Measurements from ENCODE around the gene STK40. TPM values are rescaled to one million over a fixed set of nuclear protein-coding genes. Genes with fewer than 3 reads are reported as not detected.

STK40 gene
- total RNA-seq, 1 donor from 2014 or later = 45.0 TPM

GRCh38 chr1:36383240-36383639 lies 2.5 kb downstream of the STK40 start:
- Mint-ChIP-seq H3K36me3 (ENCODE audit: unreplicated experiment) (peaks cover 4% of the 10 kb centered on the region), H3K27me3 (ENCODE audit: unreplicated experiment) (no peaks in the 10 kb centered on the region), H3K4me3 (ENCODE audit: unreplicated experiment) (peak overlapping the region; percentile 53), H3K9me3 (ENCODE audit: unreplicated experiment) (no peaks in the 10 kb centered on the region), H3K27ac (ENCODE audit: unreplicated experiment) (peak overlapping the region; percentile 4), H3K4me1 (ENCODE audit: unreplicated experiment) (peaks cover 50% of the 10 kb centered on the region)
- no peak for DNase-seq (ENCODE audit: extremely low spot score, unreplicated experiment)
- TF ChIP-seq, protein P1, sequence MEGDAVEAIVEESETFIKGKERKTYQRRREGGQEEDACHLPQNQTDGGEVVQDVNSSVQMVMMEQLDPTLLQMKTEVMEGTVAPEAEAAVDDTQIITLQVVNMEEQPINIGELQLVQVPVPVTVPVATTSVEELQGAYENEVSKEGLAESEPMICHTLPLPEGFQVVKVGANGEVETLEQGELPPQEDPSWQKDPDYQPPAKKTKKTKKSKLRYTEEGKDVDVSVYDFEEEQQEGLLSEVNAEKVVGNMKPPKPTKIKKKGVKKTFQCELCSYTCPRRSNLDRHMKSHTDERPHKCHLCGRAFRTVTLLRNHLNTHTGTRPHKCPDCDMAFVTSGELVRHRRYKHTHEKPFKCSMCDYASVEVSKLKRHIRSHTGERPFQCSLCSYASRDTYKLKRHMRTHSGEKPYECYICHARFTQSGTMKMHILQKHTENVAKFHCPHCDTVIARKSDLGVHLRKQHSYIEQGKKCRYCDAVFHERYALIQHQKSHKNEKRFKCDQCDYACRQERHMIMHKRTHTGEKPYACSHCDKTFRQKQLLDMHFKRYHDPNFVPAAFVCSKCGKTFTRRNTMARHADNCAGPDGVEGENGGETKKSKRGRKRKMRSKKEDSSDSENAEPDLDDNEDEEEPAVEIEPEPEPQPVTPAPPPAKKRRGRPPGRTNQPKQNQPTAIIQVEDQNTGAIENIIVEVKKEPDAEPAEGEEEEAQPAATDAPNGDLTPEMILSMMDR (IDR thresholded peaks at IDR 0.05) = no peak

DNA sequence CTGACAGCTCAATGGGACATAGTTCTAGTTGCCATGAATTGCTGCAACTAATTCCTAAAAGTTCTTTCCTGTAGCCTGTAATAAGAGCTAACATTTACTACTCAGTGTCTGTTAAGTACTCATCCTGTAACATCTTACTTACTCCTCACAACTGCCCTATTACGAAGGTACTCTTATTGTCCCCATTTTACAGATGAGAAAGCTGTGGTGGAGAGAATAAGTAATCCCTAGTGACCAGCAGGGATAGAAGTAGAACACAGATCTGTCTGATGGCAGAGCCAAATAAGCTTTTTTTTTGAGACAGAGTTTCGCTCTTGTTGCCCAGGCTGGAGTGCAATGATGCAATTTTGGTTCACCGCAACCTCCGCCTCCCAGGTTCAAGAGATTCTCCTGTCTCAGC lies 3.1 kb downstream of the STK40 start:
- no peaks in the 10 kb centered on the region for H3K27me3 Mint-ChIP-seq (ENCODE audit: unreplicated experiment)
- H3K36me3 Mint-ChIP-seq (ENCODE audit: unreplicated experiment) = peaks cover 4% of the 10 kb centered on the region
- peaks cover 46% of the 10 kb centered on the region for H3K4me1 Mint-ChIP-seq (ENCODE audit: unreplicated experiment)
- H3K27ac Mint-ChIP-seq (ENCODE audit: unreplicated experiment) = no peak overlapping the region
- H3K9me3 Mint-ChIP-seq (ENCODE audit: unreplicated experiment) = no peaks in the 10 kb centered on the region
- DNase-seq (ENCODE audit: extremely low spot score, unreplicated experiment) = no peak
- TF ChIP-seq, protein P1 (IDR thresholded peaks at IDR 0.05) = no peak
- H3K4me3 Mint-ChIP-seq (ENCODE audit: unreplicated experiment) = no peak overlapping the region

GRCh38 chr1:36382231-36382630 lies 3.5 kb downstream of the STK40 start:
- Mint-ChIP-seq H3K36me3 (ENCODE audit: unreplicated experiment) (peaks cover 4% of the 10 kb centered on the region), H3K27ac (ENCODE audit: unreplicated experiment) (peak overlapping the region; percentile 57), H3K4me3 (ENCODE audit: unreplicated experiment) (no peak overlapping the region), H3K4me1 (ENCODE audit: unreplicated experiment) (peaks cover 42% of the 10 kb centered on the region), H3K27me3 (ENCODE audit: unreplicated experiment) (no peaks in the 10 kb centered on the region), H3K9me3 (ENCODE audit: unreplicated experiment) (no peaks in the 10 kb centered on the region)
- TF ChIP-seq, protein P1 (IDR thresholded peaks at IDR 0.05) = no peak
- DNase-seq (ENCODE audit: extremely low spot score, unreplicated experiment) = no peak

DNA sequence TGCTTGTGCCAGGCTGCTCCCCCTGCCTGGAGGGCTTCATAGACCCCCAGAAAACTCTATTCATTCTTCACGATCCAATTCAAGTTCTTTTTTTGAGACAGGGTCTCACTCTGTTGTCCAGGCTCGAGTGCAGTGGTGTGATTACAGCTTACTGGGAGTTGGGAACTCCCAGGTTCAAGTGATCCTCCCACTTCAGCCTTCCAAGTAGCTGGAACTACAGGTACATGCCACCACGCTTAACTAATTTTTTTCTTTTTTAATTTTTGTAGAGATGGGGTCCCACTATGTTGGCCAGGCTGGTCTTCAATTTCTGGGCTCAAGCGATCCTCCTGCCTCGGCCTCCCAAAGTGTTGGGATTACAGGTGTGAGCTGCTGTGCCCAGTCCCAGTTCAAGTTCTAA lies 4.3 kb downstream of the STK40 start:
- no peak overlapping the region for H3K4me3 Mint-ChIP-seq (ENCODE audit: unreplicated experiment)

GRCh38 chr1:36380782-36381181 lies 4.9 kb downstream of the STK40 start:
- no peak overlapping the region for H3K4me3 Mint-ChIP-seq (ENCODE audit: unreplicated experiment)

More for the DNA sequence above, 4.3 kb downstream of the STK40 start:
- TF ChIP-seq, protein P1 (IDR thresholded peaks at IDR 0.05) = no peak
- no peaks in the 10 kb centered on the region for H3K27me3 Mint-ChIP-seq (ENCODE audit: unreplicated experiment)
- peak overlapping the region; percentile 1 for H3K27ac Mint-ChIP-seq (ENCODE audit: unreplicated experiment)
- H3K36me3 Mint-ChIP-seq (ENCODE audit: unreplicated experiment) = peaks cover 4% of the 10 kb centered on the region
- peaks cover 35% of the 10 kb centered on the region for H3K4me1 Mint-ChIP-seq (ENCODE audit: unreplicated experiment)
- no peaks in the 10 kb centered on the region for H3K9me3 Mint-ChIP-seq (ENCODE audit: unreplicated experiment)
- no peak for DNase-seq (ENCODE audit: extremely low spot score, unreplicated experiment)

More at GRCh38 chr1:36380782-36381181, 4.9 kb downstream of the STK40 start:
- Mint-ChIP-seq H3K4me1 (ENCODE audit: unreplicated experiment) (peaks cover 41% of the 10 kb centered on the region), H3K9me3 (ENCODE audit: unreplicated experiment) (no peaks in the 10 kb centered on the region), H3K27me3 (ENCODE audit: unreplicated experiment) (no peaks in the 10 kb centered on the region), H3K27ac (ENCODE audit: unreplicated experiment) (peak overlapping the region; percentile 21), H3K36me3 (ENCODE audit: unreplicated experiment) (peaks cover 4% of the 10 kb centered on the region)
- TF ChIP-seq, protein P1 (IDR thresholded peaks at IDR 0.05) = no peak
- no peak for DNase-seq (ENCODE audit: extremely low spot score, unreplicated experiment)

Data from osteocyte (in vitro differentiated cells).